Measurements from ENCODE around the gene PRC1. TPM values are rescaled to one million over a fixed set of nuclear protein-coding genes. Genes with fewer than 3 reads are reported as not detected.
"Not testable (repeated sequence)": the region's sequence is repeated elsewhere in the genome, so short reads cannot be mapped to it uniquely, and the experiment has no call there.

The PRC1 gene
- total RNA-seq, 4 donors from 2014 or later = 8.1 to 58.0 (median 23.7) TPM

- Histone ChIP-seq H3K27ac (no peak overlapping the region), H3K4me3 (no peak overlapping the region), H3K4me1 (peaks cover 0 to 23% (median 19%) of the 10 kb centered on the region in 4 donors), H3K9me3 (no peaks in the 10 kb centered on the region), H3K27me3 (no peaks in the 10 kb centered on the region), H3K36me3 (peaks cover 0 to 19% (median 0%) of the 10 kb centered on the region in 4 donors)
- DNase-seq = no peak
- intact Hi-C loops (cut with DNase I; ENCODE audit: low total_unique reads) (no loop called here), in situ Hi-C loops (cut with MboI; ENCODE audit: low pct_ligation_motif_present in 1 of 4, low pct_unique_long_range_greater_than_20kb in 1 of 4, low sequenced_read_pairs in 3 of 4) (no loop called here)
- 83 to 84% methylated on average over 2 to 3 of the region's 3 CpGs for WGBS, 2 donors (ENCODE audit: low coverage in 1 of 2)
- TF ChIP-seq EP300 (IDR thresholded peaks at IDR 0.05; ENCODE audit: low read depth) (no peak), CTCF (IDR thresholded peaks at IDR 0.05) (no peak), POLR2A (IDR thresholded peaks at IDR 0.05) (no peak), POLR2AphosphoS5 (IDR thresholded peaks at IDR 0.05) (no peak)
Observed at GRCh38 chr15:91018158-91018557, 23.8 kb upstream of the PRC1 start.

GRCh38 chr15:91017716-91018115 lies 23.4 kb upstream of the PRC1 start:
- Histone ChIP-seq H3K36me3 (peaks cover 0 to 23% (median 0%) of the 10 kb centered on the region in 4 donors), H3K4me3 (no peak overlapping the region), H3K27ac (no peak overlapping the region), H3K4me1 (peaks cover 0 to 19% (median 15%) of the 10 kb centered on the region in 4 donors), H3K27me3 (no peaks in the 10 kb centered on the region), H3K9me3 (no peaks in the 10 kb centered on the region)
- in situ Hi-C loops (cut with MboI; ENCODE audit: low pct_ligation_motif_present in 1 of 4, low pct_unique_long_range_greater_than_20kb in 1 of 4, low sequenced_read_pairs in 3 of 4) = no loop called here
- WGBS, 2 donors (ENCODE audit: low coverage in 1 of 2) = 71 to 77% methylated on average over 5 of the region's 5 CpGs
- intact Hi-C loops (cut with DNase I; ENCODE audit: low total_unique reads) = no loop called here
- DNase-seq = no peak
- TF ChIP-seq CTCF (IDR thresholded peaks at IDR 0.05) (no peak), EP300 (IDR thresholded peaks at IDR 0.05; ENCODE audit: low read depth) (no peak), POLR2AphosphoS5 (IDR thresholded peaks at IDR 0.05) (no peak), POLR2A (IDR thresholded peaks at IDR 0.05) (no peak)

DNA sequence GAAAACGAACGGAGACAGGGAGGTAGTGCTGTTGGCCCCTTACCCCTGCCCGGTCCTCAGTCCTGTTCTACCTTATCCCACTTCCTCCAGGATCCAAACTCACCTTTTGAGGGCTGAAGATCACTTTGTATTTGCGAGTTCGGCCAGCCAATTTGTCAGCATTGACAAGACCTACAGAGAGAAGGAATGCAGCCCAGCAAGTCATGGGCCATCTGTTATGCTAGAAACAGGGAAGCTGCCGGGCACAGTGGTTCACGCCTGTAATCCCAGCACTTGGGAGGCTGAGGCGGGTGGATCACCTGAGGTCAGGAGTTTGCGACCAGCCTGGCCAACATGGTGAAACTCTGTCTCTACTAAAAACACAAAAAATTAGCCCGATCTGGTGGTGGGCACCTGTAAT lies 19.4 kb upstream of the PRC1 start:
- H3K9me3 ChIP-seq; intact Hi-C loops (cut with DNase I; ENCODE audit: low total_unique reads); H3K4me1 ChIP-seq; H3K27ac ChIP-seq; H3K4me3 ChIP-seq; DNase-seq; H3K27me3 ChIP-seq; in situ Hi-C loops (cut with MboI; ENCODE audit: low pct_ligation_motif_present in 1 of 4, low pct_unique_long_range_greater_than_20kb in 1 of 4, low sequenced_read_pairs in 3 of 4): not testable (repeated sequence)
- peaks cover 0 to 51% (median 9%) of the 10 kb centered on the region in 4 donors for H3K36me3 ChIP-seq
- WGBS, 2 donors (ENCODE audit: low coverage in 1 of 2) = 90% methylated on average over 10 of the region's 10 CpGs; no CpG with 5 or more reads in 1 of the 2 donors

DNA sequence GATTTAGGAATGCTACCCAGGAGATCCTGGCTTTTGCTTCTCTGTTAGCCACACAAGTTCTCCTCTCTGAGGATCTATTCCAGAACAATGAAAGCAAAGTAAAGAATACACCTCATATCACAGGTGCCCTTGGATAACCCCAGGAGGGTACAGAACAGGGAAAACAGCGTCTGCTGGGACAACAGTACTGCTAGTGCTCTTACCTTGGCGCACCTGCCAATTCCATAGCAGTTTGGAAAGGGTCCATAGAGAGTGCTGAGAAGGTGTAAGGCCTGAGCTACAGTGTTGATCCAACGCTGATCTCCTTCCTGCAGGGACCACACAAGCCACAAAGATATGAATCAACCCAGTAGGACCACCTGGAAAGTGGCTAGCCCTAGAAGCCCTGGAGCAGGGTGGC lies 12.9 kb upstream of the PRC1 start:
- intact Hi-C loops (cut with DNase I; ENCODE audit: low total_unique reads) = no loop called here
- 97% methylated on average over 3 of the region's 3 CpGs; no CpG with 5 or more reads in 1 of the 2 donors for WGBS, 2 donors (ENCODE audit: low coverage in 1 of 2)
- DNase-seq = no peak

More for the DNA sequence above, 12.9 kb upstream of the PRC1 start:
- in situ Hi-C loops (cut with MboI; ENCODE audit: low pct_ligation_motif_present in 1 of 4, low pct_unique_long_range_greater_than_20kb in 1 of 4, low sequenced_read_pairs in 3 of 4) = no loop called here
- TF ChIP-seq CTCF (IDR thresholded peaks at IDR 0.05) (no peak), POLR2A (IDR thresholded peaks at IDR 0.05) (no peak), EP300 (IDR thresholded peaks at IDR 0.05; ENCODE audit: low read depth) (no peak), POLR2AphosphoS5 (IDR thresholded peaks at IDR 0.05) (no peak)
- no peak overlapping the region for H3K27ac ChIP-seq
- H3K27me3 ChIP-seq = no peaks in the 10 kb centered on the region
- H3K4me1 ChIP-seq = no peaks in the 10 kb centered on the region
- H3K36me3 ChIP-seq = peaks cover 0 to 65% (median 28%) of the 10 kb centered on the region in 4 donors
- no peak overlapping the region for H3K4me3 ChIP-seq
- H3K9me3 ChIP-seq = no peaks in the 10 kb centered on the region

All from transverse colon (tissue), 4 donors.